Measurements from ENCODE around the gene HCN2.
A peak's percentile ranks its signal among the peaks of the same experiment; 100 is the strongest.

Gene HCN2

GRCh38 chr19:656751-657559 is 67.3 kb downstream of the HCN2 start:
- no peak for DNase-seq (ENCODE audit: low read depth)

DNA sequence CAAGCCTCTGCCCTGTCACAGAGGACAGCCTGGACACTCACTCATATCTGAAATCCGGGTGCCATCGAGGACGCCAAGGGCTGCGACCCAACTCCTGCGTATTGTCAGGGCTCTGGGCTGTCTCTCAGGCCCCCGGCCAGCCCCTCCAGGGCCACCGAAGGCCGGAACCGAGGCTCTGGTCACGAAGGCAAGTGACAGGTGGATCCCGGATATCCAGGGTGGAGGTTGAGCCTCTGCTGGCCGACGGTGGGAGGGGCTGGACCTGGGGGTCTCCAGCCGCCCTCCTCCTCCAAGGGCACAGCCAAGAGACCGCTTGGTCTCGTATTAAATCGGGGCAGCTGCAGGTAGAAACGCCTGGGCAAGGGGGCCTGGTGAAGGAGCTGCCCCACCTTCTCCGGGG is 67.9 kb downstream of the HCN2 start:
- no peak for DNase-seq (ENCODE audit: low read depth)

- no peak for DNase-seq (ENCODE audit: low read depth)
Measured at GRCh38 chr19:658059-658839, 68.6 kb downstream of the HCN2 start.

- DNase-seq (ENCODE audit: low read depth), result no peak
Measured at GRCh38 chr19:658916-659839, 69.5 kb downstream of the HCN2 start.

DNA sequence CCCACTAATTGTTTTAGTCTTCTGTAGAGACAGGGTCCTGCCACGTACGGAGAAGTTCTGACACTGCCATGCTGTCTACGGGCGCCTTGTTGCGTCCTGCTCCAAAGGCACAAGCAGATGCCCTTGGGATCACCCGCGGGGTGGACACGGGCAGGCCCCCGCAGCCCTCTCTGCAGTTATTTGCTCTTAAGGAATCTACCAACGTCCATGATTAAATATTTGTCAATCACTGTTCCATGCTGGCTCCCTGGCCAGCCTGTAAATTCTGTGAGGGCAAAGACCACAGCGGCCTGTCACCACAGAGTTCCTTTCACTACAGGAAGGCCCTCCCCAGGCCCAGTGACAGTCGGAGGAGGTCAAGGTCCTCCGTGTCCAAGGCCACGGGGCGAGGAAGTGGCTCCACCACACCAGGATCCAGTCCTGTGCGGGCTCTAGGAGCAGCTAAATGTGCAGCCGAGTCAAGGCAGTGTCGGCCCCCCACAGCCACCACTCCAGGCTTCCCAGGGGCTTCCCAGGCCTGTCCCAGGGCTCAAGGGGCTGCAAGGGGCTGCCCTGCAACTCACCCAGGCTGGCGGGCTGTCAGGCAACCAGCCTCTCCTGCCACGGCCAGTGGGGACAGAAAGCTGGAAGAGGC is 71.2 kb downstream of the HCN2 start:
- DNase-seq (ENCODE audit: low read depth), result no peak

- no peak for DNase-seq (ENCODE audit: low read depth)
Measured at GRCh38 chr19:661427-662196, 71.9 kb downstream of the HCN2 start.

DNA sequence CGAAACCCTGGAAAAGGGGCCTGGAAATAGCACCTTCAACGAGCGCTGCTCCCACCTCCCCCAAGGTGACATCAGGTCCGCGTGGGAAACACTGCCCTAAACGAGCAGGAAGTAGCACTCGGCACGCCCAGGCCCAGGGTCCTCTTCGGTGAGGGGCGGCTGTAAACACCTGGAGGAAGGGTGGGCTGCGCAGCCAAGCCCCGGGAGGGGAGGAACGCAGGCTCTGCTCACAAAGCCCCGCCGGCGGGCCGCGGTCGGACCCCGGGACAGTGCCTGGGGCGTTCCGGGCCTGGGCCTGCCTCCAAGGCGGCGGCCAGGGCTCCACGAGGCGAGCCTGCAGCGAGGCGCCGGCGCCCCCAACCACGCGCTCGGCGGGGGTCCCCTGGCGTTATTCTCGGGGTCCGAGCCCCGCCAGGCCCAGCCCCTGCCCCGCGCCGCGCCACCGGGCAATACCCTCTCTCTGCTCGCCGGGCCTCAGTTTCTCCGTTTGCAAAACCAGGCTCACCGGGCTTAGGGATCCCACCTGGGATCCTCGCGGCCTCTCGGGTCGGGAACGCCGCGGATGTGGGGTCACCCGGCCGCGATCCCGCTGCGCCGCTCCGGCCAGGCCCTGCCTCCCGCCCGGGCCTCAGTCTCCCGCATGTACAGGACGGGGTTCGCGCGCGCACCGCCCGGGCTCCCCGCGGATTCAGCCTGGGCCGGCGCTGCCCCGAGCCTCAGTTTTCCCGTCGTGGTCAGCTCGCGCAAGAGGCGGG is 72.7 kb downstream of the HCN2 start:
- no peak for DNase-seq (ENCODE audit: low read depth)

- DNase-seq (ENCODE audit: low read depth), result peak; percentile 75
Measured at GRCh38 chr19:662962-663681, 73.4 kb downstream of the HCN2 start, which contains the start of gene RNF126. TSS of gene RNF126 (minus strand) at chr19:663214. CDS start at chr19:663121, 93 bp downstream.

GRCh38 chr19:663682-664117 is 74.0 kb downstream of the HCN2 start:
- DNase-seq (ENCODE audit: low read depth), result no peak

DNA sequence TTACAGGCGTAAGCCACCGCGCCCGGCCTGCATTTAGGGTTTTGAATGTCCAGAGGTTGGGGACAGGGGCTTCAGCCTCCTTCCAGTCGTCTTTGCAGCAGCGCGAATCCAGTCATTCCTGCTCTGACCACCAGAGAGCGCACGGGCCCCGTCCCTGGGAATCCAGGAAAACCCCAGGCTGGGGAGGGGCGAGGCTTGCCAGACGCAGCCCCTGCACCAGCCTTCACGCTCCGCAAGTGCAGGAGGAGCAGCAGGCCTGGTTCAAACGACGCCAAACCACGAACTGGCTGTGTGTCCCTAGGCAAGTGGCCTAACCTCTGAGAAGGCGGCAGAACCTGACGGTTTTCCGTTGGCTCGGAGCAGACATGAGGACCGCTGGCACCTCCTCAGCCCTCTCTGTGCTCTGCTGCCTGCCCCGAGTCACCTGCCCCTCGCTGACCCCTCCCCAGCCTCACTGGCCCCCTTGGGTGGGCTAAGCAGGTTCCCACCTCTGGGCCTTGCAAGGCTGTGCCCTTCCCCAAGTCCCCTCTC is 75.3 kb downstream of the HCN2 start:
- peak; percentile 49 for DNase-seq (ENCODE audit: low read depth)
